T-helper 1 cell treated with Interleukin-12 subunit alpha and Interleukin-12 subunit beta and Interleukin-4 antibody, amounts not matched to agents 30 ng/mL and 1 ng/mL, for 36 hours (primary cell): ENCODE measurements around the gene MIA3. TPM values are rescaled to one million over a fixed set of nuclear protein-coding genes. Genes with fewer than 3 reads are reported as not detected.
"Not testable (repeated sequence)": the region's sequence is repeated elsewhere in the genome, so short reads cannot be mapped to it uniquely, and the experiment has no call there.

Experiments used
- intact Hi-C: fragments of 100-400 bp; cut with micrococcal nuclease; formaldehyde crosslinking; loops from one replicate; pipeline ENCODE4 v1.15.1; 2024
- total RNA-seq: library from RNA; stranded (reverse); gene quantifications from 2 replicates; pipeline ENCODE4 v1.2.3, GENCODE V29; 2022

The MIA3 gene
- total RNA-seq, 1 donor from 2014 or later = 57.6 TPM

DNA sequence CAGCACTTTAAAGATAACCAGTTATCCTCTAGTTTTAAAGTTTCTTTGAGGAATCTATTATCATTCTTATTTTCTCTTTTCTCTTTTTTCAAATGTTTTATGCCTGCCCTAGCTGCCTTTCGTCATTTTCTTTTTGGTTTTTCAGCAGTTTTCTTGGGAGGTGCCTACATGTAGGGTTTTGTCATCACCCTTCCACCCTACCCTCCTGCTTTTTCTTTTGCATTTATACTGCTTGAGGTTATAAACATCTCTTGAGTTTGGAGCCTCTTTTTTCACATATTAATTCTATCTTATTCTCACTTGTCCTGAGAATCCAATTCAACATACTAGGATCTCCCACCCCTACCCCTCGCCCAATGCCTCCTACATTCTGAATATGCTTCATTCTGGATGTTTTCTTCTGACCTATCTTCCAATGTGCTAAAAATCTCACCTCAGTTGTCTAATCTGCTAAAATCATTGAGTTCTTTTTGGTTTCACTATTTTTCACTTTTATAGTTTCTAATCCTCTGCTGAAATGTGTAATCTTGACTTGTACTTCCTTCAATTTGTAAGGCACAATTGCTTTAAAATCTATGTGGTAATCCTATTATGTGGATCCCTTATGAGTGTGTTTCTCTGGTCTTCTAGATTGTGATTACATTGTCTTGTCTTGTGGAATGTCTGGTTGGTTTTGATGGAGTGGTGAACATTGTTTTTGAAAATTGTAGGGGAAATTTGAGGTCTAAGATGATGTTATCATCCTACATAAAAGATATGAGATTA lies 38.7 kb downstream of the MIA3 start:
- intact Hi-C loops = loop anchor here (10.0 kb wide), 2 partner anchors 1058 to 1778 kb away; partner anchors contain the start of genes CAPN2 and WDR26

DNA sequence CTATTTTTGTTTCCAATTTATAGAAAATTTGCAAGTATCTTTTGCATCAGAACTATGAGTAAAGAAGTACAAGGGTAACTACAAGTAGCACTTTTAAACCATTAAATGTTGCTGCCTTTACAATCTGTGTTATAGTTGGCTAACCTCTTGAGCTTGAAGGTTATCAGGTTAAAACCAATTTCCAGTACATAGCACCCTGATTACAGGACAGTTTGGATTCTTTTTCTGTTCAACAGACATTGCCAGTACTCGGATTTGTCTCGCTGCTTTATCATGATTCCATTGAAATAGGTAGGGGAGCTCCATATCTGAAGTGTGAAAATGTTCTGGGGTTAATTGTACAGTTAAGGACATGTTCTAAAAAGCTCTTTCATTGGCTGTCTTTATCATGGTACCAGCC lies 40.0 kb downstream of the MIA3 start:
- intact Hi-C loops = loop anchor here (10.0 kb wide), 2 partner anchors 1057 to 1777 kb away; partner anchors contain the start of genes CAPN2 and WDR26

DNA sequence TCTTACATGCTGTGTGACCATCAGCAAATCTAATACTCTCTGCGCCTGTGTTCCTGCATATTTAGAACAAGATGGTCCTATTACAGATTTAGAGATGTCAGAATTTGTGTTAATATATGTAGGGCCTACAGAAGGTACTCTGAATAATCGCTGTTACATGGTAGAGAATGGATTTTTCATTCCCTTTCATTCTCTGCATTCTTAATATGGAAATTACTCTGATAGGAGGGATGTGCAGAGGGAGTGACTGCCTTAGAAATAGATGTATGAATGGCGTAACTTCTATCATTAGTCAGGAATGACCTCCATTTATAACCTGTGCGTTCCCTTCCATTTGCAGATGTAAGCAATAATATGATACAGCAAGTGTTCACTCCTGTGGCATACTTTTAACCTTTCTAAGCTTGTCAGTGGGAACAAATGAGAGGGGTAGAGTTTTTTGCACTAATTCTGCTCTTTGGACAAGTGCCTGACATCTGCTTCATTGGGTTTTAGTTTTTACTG lies 45.6 kb downstream of the MIA3 start:
- intact Hi-C loops = no loop called here

DNA sequence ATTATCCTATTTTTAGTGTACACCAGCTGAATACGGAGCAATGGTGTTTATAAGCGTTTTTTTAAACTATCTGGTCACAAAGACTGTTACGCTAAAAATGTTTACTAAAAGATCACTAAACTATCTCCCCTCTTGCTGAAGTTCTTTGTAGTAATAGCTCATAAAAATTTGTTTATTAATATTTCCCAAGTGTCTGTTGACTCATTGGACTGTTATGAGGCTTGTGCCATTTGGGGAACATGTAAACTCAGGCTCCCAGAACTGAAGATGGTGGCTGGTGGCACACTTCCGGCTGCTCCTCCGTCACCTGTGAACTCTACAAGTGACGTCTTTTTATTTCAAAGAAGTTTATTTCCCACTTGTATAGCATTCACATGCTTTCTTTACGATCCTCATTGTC lies 48.1 kb downstream of the MIA3 start:
- intact Hi-C loops = no loop called here

DNA sequence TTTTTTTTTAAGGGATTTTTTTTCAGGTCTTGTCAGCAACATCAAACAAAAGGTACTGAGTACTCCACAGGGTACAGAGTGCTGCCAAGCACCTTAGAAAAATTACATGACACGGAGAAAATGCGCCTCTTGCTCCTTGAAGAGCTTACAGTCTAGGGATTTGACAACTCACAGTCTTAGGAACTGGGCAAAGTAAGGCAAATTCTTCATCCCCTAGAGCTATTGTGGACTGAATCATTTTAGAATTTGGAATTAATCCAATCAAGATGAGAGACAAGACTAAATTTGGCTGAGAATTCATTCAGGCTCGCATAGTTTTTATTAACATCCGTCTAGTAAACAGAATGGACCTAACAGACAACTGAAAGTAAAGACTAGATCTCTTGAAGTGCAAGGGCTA lies 50.3 kb downstream of the MIA3 start:
- intact Hi-C loops = not testable (repeated sequence)

DNA sequence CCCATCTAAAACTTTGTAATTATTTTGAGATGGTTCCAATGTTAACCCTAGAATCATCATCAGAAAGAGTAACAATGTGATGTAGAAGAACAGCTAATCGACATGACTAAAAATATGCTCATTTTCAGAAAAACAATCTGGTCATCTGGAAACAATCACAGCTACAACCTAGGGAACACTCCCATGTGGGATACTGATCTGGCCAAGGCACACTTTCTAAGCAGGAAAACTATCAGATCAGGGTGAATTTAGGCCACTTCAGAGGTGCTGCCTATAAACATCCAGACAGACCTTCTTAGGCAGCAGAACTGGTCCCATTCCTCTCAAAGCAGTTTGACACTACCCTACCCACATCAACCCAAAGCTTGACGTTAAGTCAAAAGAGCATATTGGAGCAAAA lies 51.2 kb downstream of the MIA3 start:
- intact Hi-C loops = not testable (repeated sequence)

DNA sequence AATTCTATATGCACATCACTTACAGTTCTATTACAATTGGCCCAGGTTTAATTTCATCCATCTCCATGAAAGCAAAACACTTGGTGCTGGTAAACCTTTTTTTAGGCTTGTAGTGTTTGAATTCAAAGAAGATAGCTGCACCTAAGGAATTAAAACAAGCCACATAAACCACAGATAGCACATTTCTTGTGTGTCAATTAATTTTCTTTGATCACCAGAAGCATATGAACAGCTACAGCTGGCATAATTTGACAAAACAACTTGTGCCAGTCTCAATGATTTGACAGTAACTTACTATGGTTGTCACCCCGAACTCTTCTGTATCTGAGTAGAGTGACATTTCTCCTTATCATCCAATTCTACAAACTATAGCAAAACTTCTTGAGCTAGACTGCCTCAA lies 52.2 kb downstream of the MIA3 start:
- intact Hi-C loops = no loop called here

DNA sequence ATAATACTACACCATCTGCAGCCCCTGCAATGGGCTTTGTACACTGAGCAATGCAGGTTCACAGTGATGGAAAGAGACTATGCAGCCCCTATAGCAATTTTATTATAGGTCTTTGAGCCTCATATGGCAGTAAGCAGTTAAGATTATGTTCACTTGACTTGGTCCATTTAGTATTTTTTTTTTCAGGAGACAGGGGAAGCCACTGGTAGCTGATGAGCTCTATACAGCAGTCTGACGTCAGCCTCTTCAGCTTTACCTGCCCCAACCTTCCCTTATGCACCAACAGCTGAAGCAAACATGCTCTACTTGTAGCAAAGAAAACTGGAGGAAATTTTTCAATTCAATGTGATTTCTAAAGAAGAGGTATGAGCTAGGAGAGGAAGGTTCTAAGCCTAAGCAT lies 62.2 kb downstream of the MIA3 start:
- intact Hi-C loops = no loop called here

DNA sequence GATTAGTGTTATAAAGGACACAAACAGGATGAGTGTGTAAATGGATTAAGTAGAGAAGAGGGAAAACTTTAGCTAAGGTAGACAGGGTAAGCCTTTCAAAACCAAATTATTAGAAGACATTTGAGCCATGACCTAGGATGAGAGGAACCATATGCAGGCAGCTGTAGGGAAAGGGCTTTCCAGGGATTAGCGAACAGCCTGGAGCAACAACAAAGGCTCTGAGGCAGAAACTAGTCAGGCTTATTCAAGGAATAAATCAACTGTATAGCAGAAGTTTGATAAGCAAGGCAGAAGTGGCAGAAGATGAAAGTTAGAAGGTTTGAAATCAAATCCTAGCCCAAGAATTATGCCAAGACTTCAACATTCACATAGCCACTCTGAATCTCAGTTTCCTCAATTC lies 73.1 kb downstream of the MIA3 start:
- intact Hi-C loops = no loop called here

DNA sequence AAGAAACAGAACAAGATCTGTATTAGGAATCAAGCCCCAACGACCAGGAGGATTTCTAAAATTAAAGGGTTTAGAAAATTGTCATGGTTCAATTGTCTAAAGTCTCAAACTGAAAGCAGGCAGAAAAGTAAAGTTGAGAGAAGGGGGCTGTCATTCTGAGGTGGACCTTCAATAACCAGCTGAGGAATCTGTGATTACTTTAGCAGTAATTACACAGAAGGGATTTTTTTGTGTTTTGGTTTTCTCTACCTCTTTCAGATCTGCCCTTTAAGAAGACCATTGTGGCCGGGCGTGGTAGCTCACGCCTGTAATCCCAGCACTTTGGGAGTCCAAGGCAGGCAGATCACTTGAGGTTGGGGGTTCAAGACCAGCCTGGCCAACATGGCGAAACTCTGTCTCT lies 77.0 kb downstream of the MIA3 start:
- intact Hi-C loops = no loop called here

DNA sequence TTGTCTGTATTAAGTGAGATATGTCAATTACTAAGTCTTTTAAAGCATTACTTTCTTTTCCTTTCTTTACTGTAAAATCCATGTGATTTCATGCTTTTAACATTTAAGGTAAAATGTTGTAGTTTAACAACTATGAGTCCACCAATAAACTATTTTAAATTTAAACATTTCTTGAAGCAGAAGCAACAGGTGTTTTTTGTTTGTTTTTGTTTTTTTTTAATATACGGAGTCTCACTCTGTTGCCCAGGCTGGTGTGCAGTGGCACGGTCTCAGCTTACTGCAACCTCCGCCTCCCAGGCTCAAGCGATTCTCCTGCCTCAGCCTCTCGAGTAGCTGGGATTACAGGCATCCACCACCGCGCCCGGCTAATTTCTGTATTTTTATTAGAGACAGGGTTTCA lies 78.8 kb downstream of the MIA3 start:
- intact Hi-C loops = no loop called here

DNA sequence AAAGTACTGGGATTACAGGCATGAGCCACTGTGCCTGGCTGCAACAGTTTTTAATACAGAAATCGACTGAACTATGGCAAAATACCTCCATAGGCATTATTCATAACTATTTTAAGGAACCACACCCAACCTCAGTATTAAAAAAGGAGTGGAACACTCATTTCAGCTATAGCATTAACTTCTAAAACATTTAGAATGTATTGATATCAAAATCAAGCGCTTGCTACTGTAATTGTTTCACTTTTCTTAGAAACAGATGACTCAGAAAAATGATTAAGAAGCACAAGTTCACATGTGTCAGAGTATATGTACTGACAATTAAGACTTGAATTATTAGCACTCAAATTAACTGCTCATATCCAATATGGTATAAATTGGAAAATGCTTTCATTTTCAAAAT lies 79.3 kb downstream of the MIA3 start:
- intact Hi-C loops = no loop called here

DNA sequence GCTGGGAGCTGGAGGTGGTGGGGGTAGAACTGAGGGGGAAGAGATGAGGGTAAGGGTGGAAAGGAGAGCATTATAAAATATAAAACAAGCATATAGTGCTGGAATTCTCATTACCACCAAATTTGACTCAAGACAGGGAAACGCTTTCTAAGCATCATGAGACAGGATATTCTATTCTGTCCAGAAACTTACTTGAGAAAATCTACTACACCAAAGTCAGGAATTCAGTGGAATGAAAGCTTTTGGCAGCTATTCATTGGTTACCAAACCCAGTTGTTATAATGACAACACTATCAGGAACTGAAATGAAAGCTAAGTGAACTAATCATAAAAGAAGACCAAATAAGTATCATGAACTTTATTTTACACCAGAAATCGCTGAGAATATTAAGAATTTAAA lies 79.9 kb downstream of the MIA3 start:
- intact Hi-C loops = no loop called here

DNA sequence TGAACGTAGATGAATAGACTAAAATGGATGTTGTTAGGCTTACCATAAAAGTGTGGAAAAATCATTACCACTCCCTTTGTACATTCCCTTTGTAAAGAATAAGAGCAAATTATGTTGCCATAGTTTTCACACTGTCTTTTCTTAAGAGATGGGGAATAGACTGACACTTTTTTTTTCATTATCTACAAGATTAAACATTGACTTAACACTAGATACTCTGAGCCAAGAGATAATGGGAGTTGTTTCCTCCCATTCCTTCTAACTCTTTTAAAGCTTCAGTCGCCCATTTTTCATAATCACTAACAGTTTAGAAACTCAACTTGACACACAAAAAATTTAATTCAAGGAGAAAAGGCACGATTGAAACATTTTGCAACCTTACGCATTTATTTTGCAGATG lies 84.3 kb downstream of the MIA3 start:
- intact Hi-C loops = no loop called here

DNA sequence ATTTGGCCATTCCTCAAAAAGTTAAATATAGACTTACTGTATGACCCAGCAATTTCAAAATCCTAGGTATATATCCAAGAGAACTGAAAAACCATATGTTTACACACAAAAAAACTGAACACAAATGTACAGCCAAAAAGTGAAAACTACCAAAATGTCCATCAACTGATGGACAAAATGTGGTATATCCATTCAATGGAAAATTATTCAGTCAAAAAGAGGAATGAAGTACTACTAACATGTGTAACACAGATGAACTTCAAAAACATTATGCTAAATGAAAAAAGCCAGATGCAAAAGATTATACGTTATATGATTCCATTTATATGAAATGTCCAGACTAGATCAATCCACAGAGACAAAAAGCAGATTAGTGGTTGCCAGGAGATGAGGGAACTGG lies 86.4 kb downstream of the MIA3 start:
- intact Hi-C loops = no loop called here

DNA sequence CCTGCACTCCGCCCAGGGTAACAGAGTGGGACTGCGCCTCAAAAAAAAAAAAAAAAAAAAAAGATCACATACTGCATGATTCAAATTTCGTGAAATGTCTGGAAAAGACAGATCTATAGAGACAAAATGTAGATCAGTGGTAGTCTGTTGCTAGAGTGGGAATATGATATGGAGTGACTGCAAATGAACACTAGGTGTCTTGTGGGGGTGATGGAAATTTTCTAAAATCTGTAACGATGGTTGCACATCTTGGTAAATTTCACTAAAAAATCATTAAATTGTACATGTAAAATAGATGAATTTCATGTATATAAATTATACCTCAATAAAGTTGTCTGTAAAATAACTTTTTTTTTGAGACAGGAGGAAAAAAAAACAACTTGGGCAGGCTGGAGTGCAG lies 88.9 kb downstream of the MIA3 start:
- intact Hi-C loops = no loop called here

DNA sequence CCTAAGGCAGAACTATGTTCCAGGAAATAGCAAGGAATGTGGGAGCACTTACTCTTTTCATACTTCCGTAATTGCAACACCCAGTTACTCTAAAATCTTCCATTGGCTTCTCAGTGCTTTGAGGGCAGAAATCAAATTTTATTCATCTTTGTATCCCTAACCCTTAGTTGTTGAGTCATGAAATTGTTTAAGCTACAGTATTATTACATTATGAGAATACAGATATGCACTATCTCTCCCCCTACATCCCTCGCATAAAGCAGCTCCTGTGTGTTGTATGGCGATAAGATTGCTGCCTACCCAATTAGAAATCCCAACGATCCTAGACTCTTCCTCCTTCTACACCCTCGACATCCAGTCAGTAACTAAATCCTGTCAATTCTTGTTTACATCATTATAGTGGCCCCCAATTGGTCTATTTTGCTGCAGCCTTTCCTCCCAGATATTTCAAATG lies 91.8 kb downstream of the MIA3 start:
- intact Hi-C loops = loop anchor here (2.0 to 10.0 kb wide), 5 partner anchors 21 to 1915 kb away; partner anchors contain the start of genes FBXO28 and NVL

DNA sequence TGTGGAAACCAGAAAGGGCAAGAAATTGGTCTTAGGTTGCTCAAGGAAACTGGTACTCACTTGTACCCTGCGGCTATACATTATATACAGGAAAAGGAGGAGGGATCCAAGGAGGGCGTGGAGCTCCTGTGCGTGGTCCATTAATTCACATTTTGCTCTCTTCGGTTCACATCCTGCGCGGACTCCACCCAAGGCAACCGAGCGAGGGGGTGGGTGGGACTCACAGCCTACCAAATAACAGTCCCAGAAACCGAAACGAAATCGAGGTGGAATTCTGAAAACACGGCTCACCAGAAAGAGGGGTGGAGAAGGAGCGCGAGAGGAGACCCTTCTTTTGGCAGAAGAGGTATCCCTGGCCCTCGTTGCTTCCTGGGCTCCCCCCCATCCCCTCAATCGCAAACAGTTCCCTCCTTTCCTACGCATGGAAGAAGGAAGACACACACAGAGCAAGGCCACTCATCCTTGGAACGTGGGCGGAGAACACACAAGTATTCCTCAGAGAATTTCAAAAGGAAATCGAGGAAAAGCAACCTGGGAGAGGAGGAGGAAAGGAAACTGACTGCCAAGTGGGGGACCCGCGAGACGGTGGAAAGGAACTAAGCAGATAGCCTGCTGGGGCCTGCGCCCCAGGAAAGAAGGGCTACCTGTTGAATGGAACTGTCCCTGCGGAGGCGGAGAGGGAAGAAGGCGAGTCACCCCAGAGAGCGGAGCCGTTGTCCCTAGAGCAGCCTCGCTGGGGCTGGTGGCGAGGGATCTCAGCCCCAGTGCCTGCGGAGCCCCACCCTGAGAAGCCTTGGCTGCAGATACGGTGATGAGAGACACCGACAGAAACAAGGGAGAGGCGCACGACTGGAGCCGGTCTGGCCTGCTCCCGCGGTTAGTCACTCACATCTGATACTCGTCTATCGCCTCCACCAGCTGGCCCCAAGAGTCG lies 93.7 kb downstream of the MIA3 start:
- intact Hi-C loops = loop anchor here (1.0 to 10.0 kb wide), 13 partner anchors 23 to 1913 kb away; partner anchors contain the start of genes CNIH4, DEGS1, DISP1 and DUSP10

DNA sequence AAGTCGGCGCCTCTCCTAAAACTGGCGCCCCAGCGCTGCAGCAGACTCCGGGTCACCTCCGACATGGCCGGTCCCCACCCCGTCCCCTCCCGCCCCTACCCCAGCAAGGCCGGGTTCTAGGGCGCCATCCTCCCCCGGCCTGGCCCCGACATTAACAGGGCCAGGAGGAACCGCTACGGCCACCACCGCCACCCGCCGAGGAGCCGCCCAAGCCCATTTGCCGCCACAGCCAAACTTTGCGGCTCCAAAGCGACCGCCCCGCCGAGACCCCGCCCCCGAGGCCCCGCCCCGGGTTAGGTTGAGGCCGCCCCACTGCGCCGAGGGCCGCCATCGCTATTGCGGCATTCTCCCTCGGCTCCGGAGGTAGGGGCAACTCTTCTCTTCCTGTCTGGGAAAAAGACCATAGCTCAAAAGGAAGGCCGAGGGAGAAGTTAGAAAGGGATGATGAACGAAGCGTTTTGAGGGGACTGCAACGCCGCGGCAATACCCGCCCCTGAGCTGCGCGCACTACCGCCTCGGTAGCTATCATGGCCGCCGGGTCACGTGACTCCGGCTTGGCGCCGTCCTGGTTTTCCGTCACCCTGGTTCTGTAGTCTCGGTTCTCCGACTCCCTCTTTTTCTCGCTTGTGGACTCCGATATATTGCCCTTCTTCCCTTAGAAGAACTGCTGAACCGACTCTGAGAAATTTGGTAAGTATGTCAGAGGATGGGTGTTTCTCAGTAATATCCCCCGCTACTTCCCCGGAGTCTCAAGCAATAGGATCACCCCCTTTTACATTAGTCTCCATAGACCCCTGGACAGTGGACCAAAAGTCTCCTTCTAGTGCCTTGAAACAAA lies 94.6 kb downstream of the MIA3 start, which contains the start of the genes AIDA and BROX:
Gene AIDA, minus strand, starts transcription at position 239 of the 838 bp plus-strand sequence. Its CDS starts 174 bp downstream, at position 65.
Gene BROX, plus strand, starts transcription at position 312 of the 838 bp plus-strand sequence. CDS start 3,136 bp downstream, outside the sequence.
- intact Hi-C loops = loop anchor here (1.0 to 10.0 kb wide), 17 partner anchors 68 to 1912 kb away; partner anchors contain the start of genes CNIH4, DEGS1, DUSP10 and FBXO28
